Embryonic facial prominence (tissue), 1 donor: ENCODE results near the gene UPK1A.
"Not testable (repeated sequence)": the region's sequence is repeated elsewhere in the genome, so short reads cannot be mapped to it uniquely, and the experiment has no call there.

ENCODE experiments used
- DNase-seq: peaks from one replicate; pipeline ENCODE4 v3.0.0-alpha.2; 2016; ENCODE audit errors: extremely low spot score

The UPK1A gene

GRCh38 chr19:35644206-35644986, 21.9 kb upstream of the UPK1A start:
- peak; percentile 77 for DNase-seq

- DNase-seq, result peak; percentile 40
Measured at GRCh38 chr19:35644987-35645679, 21.2 kb upstream of the UPK1A start.

- no peak for DNase-seq
Measured at GRCh38 chr19:35645680-35646511, 20.4 kb upstream of the UPK1A start.

DNA sequence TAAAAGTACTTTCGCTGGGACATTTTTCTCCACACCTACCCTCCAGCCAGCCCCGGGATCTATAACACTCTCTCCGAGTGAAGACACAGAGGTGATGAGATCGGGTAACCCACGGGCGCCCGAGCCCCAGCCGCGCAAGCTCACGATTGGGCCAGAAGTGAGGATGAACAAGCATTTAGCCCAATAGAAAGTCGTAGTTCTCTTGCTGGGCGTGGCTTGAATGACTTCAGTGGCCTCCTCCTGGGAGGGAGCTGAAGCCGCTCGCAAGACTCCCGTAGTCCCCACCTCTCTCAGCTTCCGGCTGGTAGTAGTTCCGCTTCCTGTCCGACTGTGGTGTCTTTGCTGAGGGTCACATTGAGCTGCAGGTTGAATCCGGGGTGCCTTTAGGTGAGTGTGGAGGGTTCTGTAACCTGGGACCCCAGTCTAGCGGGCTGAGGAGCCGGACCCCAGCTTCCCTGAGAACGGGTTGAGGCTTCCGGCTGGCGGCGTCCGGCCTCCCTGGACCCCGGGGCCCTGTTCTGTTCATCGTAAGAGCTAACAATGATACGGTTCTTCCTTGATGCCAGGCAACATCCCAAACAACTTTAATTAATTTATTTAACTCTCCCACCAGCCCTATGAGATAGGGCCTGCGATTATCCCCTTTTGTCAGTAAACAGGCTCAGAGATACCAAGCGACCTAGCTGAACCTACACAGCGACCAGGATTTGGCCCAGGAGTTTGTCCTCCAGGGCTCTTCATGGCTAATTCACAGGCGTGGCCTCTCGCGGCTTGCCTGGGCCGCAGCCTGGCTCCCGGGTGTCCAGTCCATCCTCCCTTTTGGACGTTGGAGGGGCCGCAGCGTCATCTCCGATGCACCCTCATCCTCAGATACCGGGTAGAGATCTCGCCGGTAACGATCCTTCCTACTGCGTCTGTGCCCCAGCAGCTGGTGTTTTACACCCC, 18.0 kb upstream of the UPK1A start, which contains the start of gene COX6B1:
COX6B1 (plus strand) TSS at position 307 of the 945 bp plus-strand sequence. CDS start 2,921 bp downstream, outside the sequence.
- DNase-seq, result peak; percentile 92

DNA sequence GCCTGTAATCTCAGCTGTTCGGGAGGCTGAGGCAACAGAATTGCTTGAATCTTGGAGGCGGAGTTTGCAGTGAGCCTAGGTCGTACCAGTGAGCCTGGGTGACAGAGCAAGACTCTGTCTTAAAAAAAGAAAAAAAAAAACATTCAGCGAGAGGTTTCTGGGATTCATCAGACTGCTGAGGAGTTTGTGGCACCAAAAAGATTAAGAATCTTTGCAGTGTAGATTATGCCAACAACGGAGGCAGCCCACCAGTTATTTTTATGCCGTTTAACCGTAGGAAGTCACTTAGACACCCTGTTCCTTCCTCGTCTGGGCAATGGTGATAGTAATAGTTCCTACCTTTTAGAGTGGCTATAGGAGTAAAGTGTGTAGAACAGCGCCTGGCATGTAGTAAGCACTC, 15.7 kb upstream of the UPK1A start:
- DNase-seq, result no peak

GRCh38 chr19:35654828-35655227, 11.5 kb upstream of the UPK1A start:
- DNase-seq, result not testable (repeated sequence)

DNA sequence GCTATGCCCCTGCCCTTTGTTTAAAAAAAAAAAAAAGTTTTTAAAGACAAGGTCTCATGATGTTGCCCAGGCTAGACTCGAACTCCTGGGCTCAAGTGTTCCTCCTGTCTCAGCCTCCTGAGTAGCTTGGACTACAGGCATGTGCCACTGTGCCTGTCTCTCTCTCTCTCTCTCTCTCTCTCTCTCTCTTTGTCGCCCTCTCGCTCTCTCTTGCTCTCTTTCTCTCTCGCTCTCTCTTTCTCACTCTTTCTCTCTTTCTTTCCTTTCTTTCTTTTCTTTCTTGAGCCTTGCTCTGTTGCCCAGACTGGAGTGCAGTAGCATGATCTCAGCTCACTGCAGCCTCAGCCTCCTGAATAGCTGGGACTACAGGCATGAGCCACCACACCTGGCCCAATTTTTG, 10.7 kb upstream of the UPK1A start:
- no peak for DNase-seq

DNA sequence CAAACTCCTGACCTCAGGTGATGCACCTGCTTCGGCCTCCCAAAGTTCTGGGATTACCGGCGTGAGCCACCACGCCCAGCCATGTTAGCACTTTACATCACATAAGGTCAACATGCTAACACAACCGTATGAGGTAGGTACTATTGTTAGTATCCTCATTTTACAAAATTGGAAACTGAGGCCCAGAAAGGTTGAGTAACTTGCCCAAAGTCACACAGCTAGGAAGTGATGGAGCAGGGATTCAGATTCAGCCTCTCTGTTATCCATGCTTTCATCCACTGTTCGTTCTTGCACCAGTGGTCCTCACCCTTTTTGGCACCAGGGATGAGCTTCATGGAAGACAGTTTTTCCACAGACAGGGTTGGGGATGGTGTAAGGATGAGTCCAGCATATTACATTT, 9.6 kb upstream of the UPK1A start:
- no peak for DNase-seq

DNA sequence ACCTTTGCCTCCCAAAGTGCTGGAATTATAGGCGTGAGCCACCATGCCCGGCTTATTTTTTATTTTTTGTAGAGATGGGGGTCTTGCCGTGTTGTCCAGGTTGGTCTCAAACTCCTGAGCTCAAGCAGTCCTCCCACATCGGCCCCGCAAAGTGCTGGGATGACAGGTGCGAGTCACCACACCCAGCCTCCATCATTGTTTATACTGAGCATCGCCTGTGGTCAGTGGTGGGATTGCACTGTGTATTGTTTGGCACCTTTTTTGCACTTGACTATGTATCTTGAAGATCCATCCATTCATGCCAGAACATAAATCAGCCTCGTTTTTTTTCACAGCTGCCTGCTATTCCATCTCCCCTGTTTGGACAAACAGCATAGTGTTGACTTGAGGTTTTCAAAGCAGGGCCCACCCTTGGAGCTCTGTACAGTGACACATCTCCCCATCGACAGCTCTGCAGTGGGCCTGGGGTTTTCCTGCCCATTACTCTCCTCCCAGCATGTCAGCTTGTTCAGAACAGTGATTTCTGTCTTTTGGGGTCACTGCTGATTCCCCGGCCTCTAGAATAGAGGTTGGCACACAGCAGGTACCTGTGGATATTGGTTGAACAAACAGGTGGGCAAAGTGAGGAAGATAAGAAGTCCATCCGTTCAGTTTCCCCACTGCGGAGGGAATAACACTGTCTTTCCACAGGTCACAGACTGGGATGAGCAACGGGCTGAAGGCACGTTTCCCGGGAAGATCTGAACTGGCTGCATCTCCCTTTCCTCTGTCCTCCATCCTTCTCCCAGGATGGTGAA, 8.2 kb upstream of the UPK1A start:
- no peak for DNase-seq

DNA sequence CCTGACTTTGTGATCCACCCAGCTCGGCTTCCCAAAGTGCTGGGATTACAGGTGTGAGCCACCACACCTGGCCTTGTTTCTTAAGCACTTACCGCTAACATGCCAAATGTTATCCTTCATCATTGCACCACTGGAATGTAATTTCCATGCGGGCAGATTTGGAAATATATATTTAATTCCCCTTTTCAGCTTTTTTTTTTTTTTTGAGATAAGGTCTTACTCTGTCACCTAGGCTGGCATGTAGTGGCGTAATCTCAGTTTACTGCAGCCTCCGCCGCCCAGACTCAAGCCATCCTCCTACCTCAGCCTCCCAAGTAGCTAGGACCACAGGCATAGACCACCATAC, 4.3 kb upstream of the UPK1A start:
- no peak for DNase-seq

GRCh38 chr19:35663981-35664380, 2.3 kb upstream of the UPK1A start:
- no peak for DNase-seq

- no peak for DNase-seq
Measured at GRCh38 chr19:35665157-35665556, 1.2 kb upstream of the UPK1A start.

GRCh38 chr19:35665604-35666003, 713 bp upstream of the UPK1A start:
- DNase-seq, result no peak

DNA sequence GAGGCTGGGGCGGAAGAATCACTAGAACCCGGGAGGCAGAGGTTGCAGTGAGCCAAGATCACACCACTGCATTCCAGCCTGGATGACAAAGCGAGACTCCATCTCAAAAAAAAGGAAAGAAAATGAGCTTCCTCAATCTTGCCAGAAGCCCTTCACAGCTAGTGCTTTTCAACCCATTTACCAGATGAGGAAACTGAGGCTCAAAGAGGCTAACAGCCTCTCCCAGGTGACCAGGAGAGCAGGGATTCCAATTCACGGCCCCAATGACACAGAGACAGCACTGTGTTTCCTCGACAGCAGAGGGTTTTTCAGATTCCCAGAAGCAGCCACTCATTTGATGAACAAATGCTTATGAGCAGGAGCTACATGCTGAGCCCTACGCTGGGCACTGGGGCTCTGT, 3.2 kb downstream of the UPK1A start:
- no peak for DNase-seq

DNA sequence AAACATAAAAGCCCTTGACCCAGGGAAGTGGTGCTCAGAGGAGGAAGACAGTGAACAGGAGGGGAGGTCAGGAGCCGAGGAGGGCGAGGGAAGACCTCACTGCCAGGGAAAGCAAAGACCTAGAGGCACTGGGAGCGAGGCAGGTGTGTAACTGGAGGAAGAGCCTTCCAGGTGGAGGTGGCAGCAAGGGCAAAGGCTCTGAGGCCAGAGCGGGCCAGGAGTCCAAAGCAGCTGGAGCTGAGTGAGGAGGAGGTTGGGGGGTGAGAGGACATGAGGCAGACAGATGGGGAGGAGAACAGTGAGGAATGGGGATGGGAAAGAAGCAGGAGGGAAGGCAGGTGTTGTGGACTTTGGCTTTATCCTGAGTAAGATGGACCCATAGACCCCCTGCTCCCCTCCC, 3.7 kb downstream of the UPK1A start:
- no peak for DNase-seq

- DNase-seq, result no peak
Measured at GRCh38 chr19:35670686-35671085, 4.4 kb downstream of the UPK1A start.

- DNase-seq, result no peak
Measured at GRCh38 chr19:35671818-35672217, 5.5 kb downstream of the UPK1A start.

DNA sequence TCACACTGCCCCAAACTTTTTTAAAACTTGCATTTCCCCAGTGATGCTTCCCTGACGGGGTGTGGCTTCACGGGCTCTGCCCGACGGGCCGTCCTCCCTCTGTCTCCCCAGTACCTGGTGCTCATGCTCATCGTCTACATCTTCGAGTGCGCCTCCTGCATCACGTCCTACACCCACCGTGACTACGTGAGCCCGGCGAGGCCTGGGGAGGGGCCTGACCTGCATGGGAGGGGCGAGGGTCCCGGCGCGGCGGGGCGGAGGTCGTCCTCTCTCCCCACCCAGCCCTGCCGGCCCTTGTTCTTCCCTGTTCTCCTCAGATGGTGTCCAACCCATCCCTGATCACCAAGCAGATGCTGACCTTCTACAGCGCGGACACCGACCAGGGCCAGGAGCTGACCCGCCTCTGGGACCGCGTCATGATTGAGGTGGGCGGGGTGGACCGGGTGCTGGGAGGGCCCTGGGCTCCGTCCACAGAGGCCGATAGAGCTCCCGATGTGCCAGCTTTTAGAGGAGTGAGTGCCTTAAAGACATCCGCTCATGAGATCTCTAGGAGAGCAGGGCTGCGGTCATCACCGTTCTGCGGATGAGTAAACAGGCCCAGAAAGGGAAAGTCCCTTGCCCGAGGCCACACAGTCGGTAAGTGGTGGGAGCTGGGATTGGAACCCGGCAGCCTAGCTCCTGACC, 6.9 kb downstream of the UPK1A start:
- DNase-seq, result no peak

DNA sequence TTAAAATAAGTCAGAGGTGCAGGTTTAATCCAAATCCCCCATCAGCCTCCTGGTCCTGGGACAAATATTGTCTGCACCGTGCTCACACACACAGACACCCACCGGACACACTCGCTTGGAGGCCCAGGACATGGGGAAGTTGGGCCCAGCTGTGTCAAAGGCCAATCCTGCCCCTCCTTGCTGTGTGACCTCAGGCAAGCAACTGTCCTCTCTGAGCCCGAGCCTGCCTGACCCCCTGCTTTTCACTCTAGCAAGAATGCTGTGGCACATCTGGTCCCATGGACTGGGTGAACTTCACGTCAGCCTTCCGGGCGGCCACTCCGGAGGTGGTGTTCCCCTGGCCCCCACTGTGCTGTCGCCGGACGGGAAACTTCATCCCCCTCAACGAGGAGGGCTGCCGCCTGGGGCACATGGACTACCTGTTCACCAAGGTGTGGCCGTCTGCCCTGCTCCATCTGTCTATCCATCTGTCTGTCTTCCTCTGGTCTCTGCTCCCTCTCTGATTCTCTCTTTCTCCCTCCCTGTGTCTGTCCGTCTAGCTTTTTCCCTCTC, 9.3 kb downstream of the UPK1A start:
- DNase-seq, result no peak

- no peak for DNase-seq
Measured at GRCh38 chr19:35689836-35690235, 23.5 kb downstream of the UPK1A start.
